CD14-positive monocyte (primary cell): ENCODE results near the gene ACY1. TPM values are rescaled to one million over a fixed set of nuclear protein-coding genes. Genes with fewer than 3 reads are reported as not detected.

Experiments
- DNase-seq, 3 donors: peaks; one replicate each; pipeline ENCODE4 v3.0.0-alpha.2; 2011 to 2022
- H2AFZ ChIP-seq: 2 replicates; pipeline ENCODE4 v1.6.0; 2012; ENCODE audit warnings: mild to moderate bottlenecking, low read depth, low read length, inconsistent platforms; ENCODE audit not compliant: insufficient read depth, poor library complexity, severe bottlenecking
- H3K27ac ChIP-seq, 2 donors: 1 replicate in 1 of 2; 2 replicates in 1 of 2; pipeline ENCODE4 v1.5.1; 2012 to 2013; ENCODE audit warnings: low read length in 2 of 2, control low read depth in 1 of 2, inconsistent platforms in 1 of 2, low read depth in 1 of 2, mild to moderate bottlenecking in 1 of 2
- H3K27me3 ChIP-seq, 2 donors: one replicate each; pipeline versions ENCODE4 v1.6.0 to v1.6.1; 2011 to 2013; ENCODE audit warnings: low read length in 2 of 2; ENCODE audit not compliant: control insufficient read depth in 2 of 2, insufficient read depth in 2 of 2
- H3K36me3 ChIP-seq, 2 donors: replicated peaks in 1 of 2; 1 replicate in 1 of 2; 2 replicates in 1 of 2; pipeline versions ENCODE4 v1.5.1 to v1.6.1; 2012 to 2013; ENCODE audit warnings: low read length in 2 of 2, control low read depth in 1 of 2, inconsistent platforms in 1 of 2, mild to moderate bottlenecking in 1 of 2; ENCODE audit not compliant: insufficient read depth in 2 of 2, control insufficient read depth in 1 of 2
- H3K4me1 ChIP-seq, 2 donors: 1 replicate in 1 of 2; 2 replicates in 1 of 2; pipeline versions ENCODE4 v1.5.1 to v1.6.1; 2012 to 2013; ENCODE audit warnings: low read length in 2 of 2, control low read depth in 1 of 2, inconsistent platforms in 1 of 2, mild to moderate bottlenecking in 1 of 2, moderate library complexity in 1 of 2; ENCODE audit not compliant: insufficient read depth in 2 of 2, control insufficient read depth in 1 of 2
- H3K4me2 ChIP-seq: replicated peaks from 2 replicates; pipeline ENCODE3; 2012; ENCODE audit warnings: low read length, moderate library complexity, mild to moderate bottlenecking; ENCODE audit not compliant: poor library complexity, severe bottlenecking; ENCODE audit errors: extremely low read depth
- H3K4me3 ChIP-seq, 3 experiments: fragments of 200-600 bp in 1 of 3; sonication (generic) in 1 of 3; replicated peaks in 1 of 3; 1 replicate in 2 of 3; 2 replicates in 1 of 3; pipeline ENCODE4 v1.5.1; 2011 to 2013; ENCODE audit warnings: low read length in 3 of 3, mild to moderate bottlenecking in 3 of 3, control low read depth in 2 of 3, low read depth in 2 of 3, inconsistent platforms in 1 of 3, moderate library complexity in 1 of 3
- H3K79me2 ChIP-seq: 2 replicates; pipeline ENCODE4 v1.6.0; 2012; ENCODE audit warnings: mild to moderate bottlenecking, control low read depth, inconsistent platforms, low read length, moderate library complexity; ENCODE audit not compliant: insufficient read depth
- H3K9ac ChIP-seq: 2 replicates; pipeline ENCODE4 v1.6.0; 2017; ENCODE audit warnings: low read length, mild to moderate bottlenecking; ENCODE audit not compliant: insufficient read depth, poor library complexity, severe bottlenecking
- H3K9me3 ChIP-seq, 2 donors: replicated peaks in 1 of 2; 1 replicate in 1 of 2; 2 replicates in 1 of 2; pipeline versions ENCODE4 v1.5.1 to v1.6.1; 2012 to 2013; ENCODE audit warnings: low read length in 2 of 2, control low read depth in 1 of 2; ENCODE audit not compliant: control insufficient read depth in 1 of 2, insufficient read depth in 1 of 2
- H4K20me1 ChIP-seq: 2 replicates; pipeline ENCODE4 v1.6.0; 2012; ENCODE audit warnings: mild to moderate bottlenecking, low read length, control low read depth, moderate library complexity; ENCODE audit not compliant: insufficient read depth
- H3K27ac Mint-ChIP-seq, 7 donors: one replicate each; pipeline ENCODE4 v1.8.0; 2020; ENCODE audit warnings: mild to moderate bottlenecking in 7 of 7, mixed read lengths in 7 of 7, moderate library complexity in 6 of 7, inconsistent platforms in 2 of 7
- H3K27me3 Mint-ChIP-seq, 3 donors: one replicate each; pipeline ENCODE4 v1.8.0; 2021 to 2022; ENCODE audit warnings: low read depth in 3 of 3, mild to moderate bottlenecking in 3 of 3, mixed read lengths in 3 of 3, moderate library complexity in 3 of 3, inconsistent platforms in 1 of 3
- H3K36me3 Mint-ChIP-seq, 2 donors: one replicate each; pipeline ENCODE4 v1.8.0; 2020; ENCODE audit warnings: mixed read lengths in 2 of 2, inconsistent platforms in 1 of 2, mild to moderate bottlenecking in 1 of 2
- H3K4me1 Mint-ChIP-seq: one replicate; pipeline ENCODE4 v1.8.0; 2020; ENCODE audit warnings: mild to moderate bottlenecking, mixed read lengths
- H3K4me3 Mint-ChIP-seq, 2 donors: one replicate each; pipeline ENCODE4 v1.8.0; 2020; ENCODE audit warnings: mild to moderate bottlenecking in 2 of 2, mixed read lengths in 2 of 2, moderate library complexity in 1 of 2
- H3K9me3 Mint-ChIP-seq, 7 donors: one replicate each; pipeline ENCODE4 v1.8.0; 2020 to 2022; ENCODE audit warnings: mixed read lengths in 7 of 7, mild to moderate bottlenecking in 6 of 7, moderate library complexity in 6 of 7, inconsistent platforms in 2 of 7
- CTCF ChIP-seq: fragments of 200-600 bp; IDR thresholded peaks from one replicate; pipeline ENCODE4 v1.8.0; 2022; ENCODE audit warnings: antibody characterized with exemption, mild to moderate bottlenecking
- WGBS: methylation state at CpG from one replicate; pipeline ENCODE4 v1.1.5; 2013; ENCODE audit warnings: missing lambda C conversion rate; ENCODE audit not compliant: insufficient coverage; 5-methylcytosine and 5-hydroxymethylcytosine counted together
- intact Hi-C, 2 donors: fragments of 100-400 bp; cut with micrococcal nuclease; formaldehyde crosslinking; loops; one replicate each; pipeline versions ENCODE4 v1.15.0 to v1.15.1; 2023
- polyA plus RNA-seq, 3 donors: library from polyadenylated mRNA; depleted of rRNA in 1 of 3; unstranded in 2 of 3; stranded (reverse) in 1 of 3; fragments of 300-500 nt in 2 of 3; fragments of >200 nt in 1 of 3; fragmentation: Illumina TruSeq in 2 of 3; gene quantifications; 1 replicate in 2 of 3; 2 replicates in 1 of 3; pipeline ENCODE4 v1.2.3, GENCODE V29; 2012 to 2021

The ACY1 gene
- polyA plus RNA-seq, 3 donors: 13.3 to 18.0 (median 14.5) TPM

GRCh38 chr3:52005571-52005986 lies 22.2 kb downstream of the ACY1 start:
- no peaks in the 10 kb centered on the region for H3K9me3 ChIP-seq
- Mint-ChIP-seq H3K9me3 (no peaks in the 10 kb centered on the region), H3K4me1 (peaks cover 23% of the 10 kb centered on the region), H3K27me3 (peaks cover 1 to 7% (median 5%) of the 10 kb centered on the region in 3 donors), H3K36me3 (no peaks in the 10 kb centered on the region), H3K4me3 (no peak overlapping the region), H3K27ac (no peak overlapping the region)
- peaks cover 22 to 29% of the 10 kb centered on the region in 2 donors for H3K4me1 ChIP-seq
- intact Hi-C loops: no loop called here
- peak overlapping the region; percentile 59 for H2AFZ ChIP-seq
- DNase-seq: no peak
- no peaks in the 10 kb centered on the region for H3K27me3 ChIP-seq
- no peak overlapping the region for H3K27ac ChIP-seq
- no peaks in the 10 kb centered on the region for H3K36me3 ChIP-seq
- H3K79me2 ChIP-seq: no peaks in the 10 kb centered on the region
- WGBS: 28% methylated on average over 14 of the region's 15 CpGs
- H3K4me3 ChIP-seq: no peak overlapping the region
- H3K9ac ChIP-seq: no peak overlapping the region
- H4K20me1 ChIP-seq: no peaks in the 10 kb centered on the region
- H3K4me2 ChIP-seq: no peak overlapping the region
- TF ChIP-seq CTCF: no peak

GRCh38 chr3:52006017-52006819 lies 22.9 kb downstream of the ACY1 start:
- Histone ChIP-seq H3K9ac (no peak overlapping the region), H3K36me3 (no peaks in the 10 kb centered on the region), H3K79me2 (no peaks in the 10 kb centered on the region), H3K4me2 (no peak overlapping the region), H3K27me3 (no peaks in the 10 kb centered on the region), H2AFZ (peak overlapping the region; percentile 59), H3K4me3 (no peak overlapping the region), H3K9me3 (no peaks in the 10 kb centered on the region), H4K20me1 (no peaks in the 10 kb centered on the region), H3K4me1 (peaks cover 22 to 29% of the 10 kb centered on the region in 2 donors), H3K27ac (no peak overlapping the region)
- intact Hi-C loops: no loop called here
- Mint-ChIP-seq H3K4me3 (no peak overlapping the region), H3K27ac (peak overlapping the region in 1 of 7 donors; percentile 22), H3K9me3 (no peaks in the 10 kb centered on the region), H3K27me3 (peaks cover 1 to 5% (median 5%) of the 10 kb centered on the region in 3 donors), H3K36me3 (no peaks in the 10 kb centered on the region), H3K4me1 (peaks cover 23% of the 10 kb centered on the region)
- peak in 1 of 3 donors; percentile 17 for DNase-seq
- WGBS: 60% methylated on average over 7 of the region's 8 CpGs
- no peak for TF ChIP-seq CTCF
